Stimulated activated CD8-positive, alpha-beta memory T cell treated with anti-CD3 and anti-CD28 coated beads, Interleukin-7, amount 100 ng/mL, for 4 hours (primary cell): Measurements from ENCODE around the gene ENOX1.

ENCODE experiments used
- DNase-seq, 2 donors: peaks; one replicate each; pipeline ENCODE4 v3.0.0-alpha.2; 2020; ENCODE audit warnings: low read depth in 2 of 2

ENOX1 gene

GRCh38 chr13:43289470-43290255 lies 497.1 kb downstream of the ENOX1 start:
- no peak for DNase-seq

- DNase-seq, result no peak
Measured at GRCh38 chr13:43286751-43287150, 500.0 kb downstream of the ENOX1 start.

GRCh38 chr13:43285933-43286597 lies 500.7 kb downstream of the ENOX1 start:
- no peak for DNase-seq

- DNase-seq, result no peak
Measured at GRCh38 chr13:43284162-43284561, 502.6 kb downstream of the ENOX1 start.

- no peak for DNase-seq
Measured at GRCh38 chr13:43279696-43280095, 507.1 kb downstream of the ENOX1 start.

GRCh38 chr13:43278127-43278526 lies 508.6 kb downstream of the ENOX1 start:
- DNase-seq, result no peak

GRCh38 chr13:43277142-43277541 lies 509.6 kb downstream of the ENOX1 start:
- DNase-seq, result no peak

GRCh38 chr13:43274881-43275280 lies 511.9 kb downstream of the ENOX1 start:
- DNase-seq, result no peak

- DNase-seq, result no peak
Measured at GRCh38 chr13:43273362-43273761, 513.4 kb downstream of the ENOX1 start.

GRCh38 chr13:43272851-43273250 lies 513.9 kb downstream of the ENOX1 start:
- DNase-seq, result no peak

- DNase-seq, result no peak
Measured at GRCh38 chr13:43271152-43271551, 515.6 kb downstream of the ENOX1 start.

GRCh38 chr13:43270130-43270830 lies 516.5 kb downstream of the ENOX1 start:
- DNase-seq, result no peak

- DNase-seq, result no peak
Measured at GRCh38 chr13:43269037-43269481, 517.7 kb downstream of the ENOX1 start.

GRCh38 chr13:43268632-43269031 lies 518.1 kb downstream of the ENOX1 start:
- no peak for DNase-seq

GRCh38 chr13:43267916-43268315 lies 518.9 kb downstream of the ENOX1 start:
- no peak for DNase-seq

- no peak for DNase-seq
Measured at GRCh38 chr13:43266936-43267615, 519.7 kb downstream of the ENOX1 start.

- no peak for DNase-seq
Measured at GRCh38 chr13:43265028-43265427, 521.7 kb downstream of the ENOX1 start.

- DNase-seq, result no peak
Measured at GRCh38 chr13:43264458-43264857, 522.3 kb downstream of the ENOX1 start.

GRCh38 chr13:43263047-43263446 lies 523.7 kb downstream of the ENOX1 start:
- DNase-seq, result no peak

- DNase-seq, result no peak
Measured at GRCh38 chr13:43260999-43261398, 525.8 kb downstream of the ENOX1 start.

GRCh38 chr13:43258771-43259170 lies 528.0 kb downstream of the ENOX1 start:
- no peak for DNase-seq

- DNase-seq, result no peak
Measured at GRCh38 chr13:43257765-43258164, 529.0 kb downstream of the ENOX1 start.
